ENCODE results near the gene NPB. TPM values are rescaled to one million over a fixed set of nuclear protein-coding genes. Genes with fewer than 3 reads are reported as not detected.

NPB gene
- polyA plus RNA-seq, 1 donor from 2014 or later = 1.3 TPM

GRCh38 chr17:81931557-81932332 lies 29.7 kb downstream of the NPB start:
- H3K27ac ChIP-seq (ENCODE audit: low read length) = no peak overlapping the region
- no peaks in the 10 kb centered on the region for H3K9me3 ChIP-seq (ENCODE audit: low read length)
- peaks cover 2% of the 10 kb centered on the region for H3K79me2 ChIP-seq (replicated peaks; ENCODE audit: insufficient read depth, low read length)
- H3K4me3 ChIP-seq (ENCODE audit: low read length) = no peak overlapping the region
- no peaks in the 10 kb centered on the region for H3K27me3 ChIP-seq (ENCODE audit: insufficient read depth, low read depth, low read length)
- H3K36me3 ChIP-seq (ENCODE audit: insufficient read depth, low read length) = no peaks in the 10 kb centered on the region
- no peak overlapping the region for H2AFZ ChIP-seq (ENCODE audit: low read depth, low read length)
- H3K4me2 ChIP-seq (ENCODE audit: low read length) = no peak overlapping the region
- TF ChIP-seq EZH2 (IDR thresholded peaks at IDR 0.05; ENCODE audit: borderline replicate concordance, insufficient read depth, low read length, poor library complexity, severe bottlenecking) (no peak), RAD21 (conservative IDR thresholded peaks at IDR 0.05) (no peak), CTCF (IDR thresholded peaks at IDR 0.05; ENCODE audit: poor library complexity, severe bottlenecking) (no peak), MXI1 (conservative IDR thresholded peaks at IDR 0.05; ENCODE audit: poor library complexity, severe bottlenecking) (no peak), POLR2AphosphoS5 (IDR thresholded peaks at IDR 0.05) (no peak), REST (IDR thresholded peaks at IDR 0.05; ENCODE audit: borderline replicate concordance) (no peak), TAF1 (IDR thresholded peaks at IDR 0.05; ENCODE audit: low read depth) (no peak), SMC3 (conservative IDR thresholded peaks at IDR 0.05; ENCODE audit: poor library complexity) (no peak), EP300 (conservative IDR thresholded peaks at IDR 0.05; ENCODE audit: poor library complexity, severe bottlenecking) (no peak)
- no peaks in the 10 kb centered on the region for H3F3A ChIP-seq (ENCODE audit: insufficient read depth, low read length, poor library complexity, severe bottlenecking)
- H3K9me2 ChIP-seq (ENCODE audit: insufficient read depth, low read length) = no peaks in the 10 kb centered on the region
- no peak overlapping the region for H3K9ac ChIP-seq (ENCODE audit: low read length)
- H4K20me1 ChIP-seq (ENCODE audit: insufficient read depth) = no peaks in the 10 kb centered on the region

- H3K27me3 ChIP-seq (ENCODE audit: insufficient read depth, low read depth, low read length) = no peaks in the 10 kb centered on the region
- no peaks in the 10 kb centered on the region for H4K20me1 ChIP-seq (ENCODE audit: insufficient read depth)
- H3K4me2 ChIP-seq (ENCODE audit: low read length) = no peak overlapping the region
- H3K9me3 ChIP-seq (ENCODE audit: low read length) = no peaks in the 10 kb centered on the region
- no peaks in the 10 kb centered on the region for H3K79me2 ChIP-seq (replicated peaks; ENCODE audit: insufficient read depth, low read length)
- TF ChIP-seq REST (IDR thresholded peaks at IDR 0.05; ENCODE audit: borderline replicate concordance) = no peak
- no peak for TF ChIP-seq CTCF (IDR thresholded peaks at IDR 0.05; ENCODE audit: poor library complexity, severe bottlenecking)
- no peak for TF ChIP-seq SMC3 (conservative IDR thresholded peaks at IDR 0.05; ENCODE audit: poor library complexity)
- no peak for TF ChIP-seq POLR2AphosphoS5 (IDR thresholded peaks at IDR 0.05)
- no peak for TF ChIP-seq TAF1 (IDR thresholded peaks at IDR 0.05; ENCODE audit: low read depth)
- TF ChIP-seq RAD21 (conservative IDR thresholded peaks at IDR 0.05) = no peak
- no peak for TF ChIP-seq EZH2 (IDR thresholded peaks at IDR 0.05; ENCODE audit: borderline replicate concordance, insufficient read depth, low read length, poor library complexity, severe bottlenecking)
- TF ChIP-seq MXI1 (conservative IDR thresholded peaks at IDR 0.05; ENCODE audit: poor library complexity, severe bottlenecking) = no peak
- no peak for TF ChIP-seq EP300 (conservative IDR thresholded peaks at IDR 0.05; ENCODE audit: poor library complexity, severe bottlenecking)
- H2AFZ ChIP-seq (ENCODE audit: low read depth, low read length) = no peak overlapping the region
- no peaks in the 10 kb centered on the region for H3F3A ChIP-seq (ENCODE audit: insufficient read depth, low read length, poor library complexity, severe bottlenecking)
- H3K36me3 ChIP-seq (ENCODE audit: insufficient read depth, low read length) = no peaks in the 10 kb centered on the region
- no peaks in the 10 kb centered on the region for H3K9me2 ChIP-seq (ENCODE audit: insufficient read depth, low read length)
- H3K9ac ChIP-seq (ENCODE audit: low read length) = no peak overlapping the region
- no peak overlapping the region for H3K27ac ChIP-seq (ENCODE audit: low read length)
- H3K4me3 ChIP-seq (ENCODE audit: low read length) = no peak overlapping the region
Measured at GRCh38 chr17:81932333-81932983, 30.4 kb downstream of the NPB start.
